ENCODE measurements around the gene ZDHHC20. TPM values are rescaled to one million over a fixed set of nuclear protein-coding genes. Genes with fewer than 3 reads are reported as not detected.

ZDHHC20 gene
- total RNA-seq, 2 donors from 2014 or later = 46.0 to 54.9 TPM

Other genes starting within 250 kb of the ZDHHC20 start
- 10 to 100 TPM; 30.5 to 35.0 TPM for gene MICU2, start 144.9 kb upstream of the ZDHHC20 start, total RNA-seq
- under 1 TPM in 1 of 2 donors, not detected in 1; 0.29 TPM for gene FGF9, start 211.8 kb upstream of the ZDHHC20 start, total RNA-seq

Data from natural killer cell treated with Interleukin-12 subunit alpha and Interleukin-12 subunit beta and Interleukin-15 and Interleukin-18, amount 100 ng/mL, for 72 hours (primary cell).